ENCODE results near the gene ARFGEF3.
"Not testable (repeated sequence)": the region's sequence is repeated elsewhere in the genome, so short reads cannot be mapped to it uniquely, and the experiment has no call there.

Gene ARFGEF3

GRCh38 chr6:138212530-138212929, 50.8 kb downstream of the ARFGEF3 start:
- DNase-seq (ENCODE audit: low read depth in 3 of 3, low spot score in 1 of 3): not testable (repeated sequence)

GRCh38 chr6:138215093-138215782, 53.5 kb downstream of the ARFGEF3 start:
- no peak for DNase-seq (ENCODE audit: low read depth in 3 of 3, low spot score in 1 of 3)

DNA sequence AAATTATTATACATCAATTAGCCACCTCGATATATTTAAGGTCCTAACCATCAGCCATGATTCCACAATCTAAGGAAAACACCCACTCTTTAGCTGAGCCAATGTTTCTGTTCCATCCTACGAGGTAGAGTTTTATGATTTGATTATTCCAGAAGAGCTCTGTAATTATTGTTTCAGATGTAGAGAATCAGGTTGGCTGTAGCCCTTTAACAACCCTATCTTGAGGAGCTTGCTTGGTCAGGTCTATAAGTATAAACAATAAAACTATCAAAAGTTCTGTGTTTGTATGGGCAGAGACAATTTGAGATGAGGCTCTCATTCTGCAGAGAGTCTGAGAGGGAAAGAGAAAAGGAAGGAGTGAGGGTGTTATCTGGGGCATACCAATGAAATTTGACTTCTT, 56.7 kb downstream of the ARFGEF3 start, which contains the start of gene PBOV1:
TSS of gene PBOV1 (minus strand) at position 43 of the 400 bp plus-strand sequence. CDS start 96 bp downstream, outside the sequence.
- DNase-seq (ENCODE audit: low read depth in 3 of 3, low spot score in 1 of 3): no peak

DNA sequence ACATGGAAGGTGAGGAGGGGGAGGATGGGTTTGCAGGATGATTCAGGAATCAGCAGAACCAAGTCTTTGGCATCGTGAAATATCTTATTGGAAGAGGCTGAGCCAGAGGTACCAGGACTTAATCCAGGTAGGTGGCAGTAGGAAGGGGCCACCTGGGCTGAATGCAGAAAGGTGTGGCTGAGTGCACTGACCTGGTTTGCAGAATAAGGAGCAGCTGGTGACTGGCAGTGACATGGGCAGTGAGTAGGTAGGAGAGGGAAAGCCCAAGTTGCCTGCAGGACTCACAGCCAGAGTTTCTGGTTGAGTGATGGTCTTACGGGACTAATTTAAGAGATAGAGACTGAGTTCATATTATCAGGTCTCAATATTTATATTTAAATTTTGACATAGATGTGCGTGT, 57.7 kb downstream of the ARFGEF3 start:
- DNase-seq (ENCODE audit: low read depth in 3 of 3, low spot score in 1 of 3): no peak

DNA sequence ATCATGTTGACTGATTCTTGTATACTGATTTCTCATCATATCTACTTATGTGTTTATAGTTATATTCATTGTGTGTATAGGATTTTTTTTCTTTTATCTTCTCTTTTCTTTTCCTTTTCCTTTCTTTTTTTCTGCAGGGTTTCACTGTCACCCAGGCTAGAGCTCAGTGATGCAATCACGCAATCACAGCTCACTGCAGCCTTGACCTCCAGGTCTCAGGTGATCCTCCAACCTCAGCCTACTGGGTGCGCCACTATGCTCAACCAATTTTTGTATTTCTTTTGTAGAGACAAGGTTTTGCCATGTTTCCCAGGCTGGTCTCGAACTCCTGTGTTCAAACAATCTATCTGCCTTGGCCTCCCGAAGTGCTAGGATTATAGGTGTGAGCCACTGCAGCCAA, 58.2 kb downstream of the ARFGEF3 start:
- DNase-seq (ENCODE audit: low read depth in 3 of 3, low spot score in 1 of 3): no peak

DNA sequence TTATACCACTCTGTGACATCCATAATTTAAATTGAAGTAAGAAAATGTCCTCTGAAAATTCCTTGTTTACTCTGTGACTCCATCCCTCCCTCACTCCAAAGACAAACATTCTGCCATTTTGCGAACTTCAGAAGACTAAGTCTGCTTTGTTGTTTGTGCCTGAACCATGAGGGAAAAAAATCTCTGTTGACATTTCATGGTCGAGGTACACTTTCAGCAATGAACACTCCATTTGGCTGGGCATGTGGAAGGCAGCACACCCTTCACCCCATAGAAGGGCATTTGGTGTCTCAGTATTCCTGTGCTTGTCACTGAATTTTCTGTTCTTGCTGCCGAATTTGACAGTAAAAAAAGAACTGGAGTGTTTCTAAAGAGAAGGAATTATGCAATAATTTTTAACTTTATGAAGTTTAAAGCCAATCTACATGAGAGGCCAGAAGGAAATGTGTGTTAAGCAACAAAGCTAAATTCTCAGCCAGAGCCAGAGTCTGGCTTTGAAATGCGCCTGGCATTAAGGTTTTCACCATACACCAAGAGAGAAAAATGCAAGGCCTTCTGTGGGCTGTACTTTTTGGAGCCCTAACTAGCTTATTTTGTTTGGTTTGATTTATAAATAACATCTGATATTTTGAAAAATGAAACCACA, 61.3 kb downstream of the ARFGEF3 start:
- no peak for DNase-seq (ENCODE audit: low read depth in 3 of 3, low spot score in 1 of 3)

DNA sequence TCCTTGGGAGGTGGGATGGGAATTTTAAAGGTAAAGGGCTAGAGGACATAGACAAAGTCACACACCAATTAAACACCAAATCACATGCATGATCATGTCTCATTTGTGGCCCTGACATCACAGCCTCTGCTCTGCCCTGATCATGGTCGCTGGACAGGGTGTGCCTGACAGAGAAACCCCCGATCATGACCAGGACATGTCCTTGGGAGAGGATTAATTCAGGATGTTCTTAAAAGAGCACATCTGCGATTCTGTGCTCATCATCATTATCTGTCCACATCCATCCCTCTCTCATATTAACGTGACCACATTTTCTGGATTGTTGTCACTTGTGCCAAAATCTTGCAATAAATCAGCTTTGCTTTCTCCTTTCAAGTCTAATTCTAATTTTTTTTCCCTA, 64.2 kb downstream of the ARFGEF3 start:
- DNase-seq (ENCODE audit: low read depth in 3 of 3, low spot score in 1 of 3): no peak

DNA sequence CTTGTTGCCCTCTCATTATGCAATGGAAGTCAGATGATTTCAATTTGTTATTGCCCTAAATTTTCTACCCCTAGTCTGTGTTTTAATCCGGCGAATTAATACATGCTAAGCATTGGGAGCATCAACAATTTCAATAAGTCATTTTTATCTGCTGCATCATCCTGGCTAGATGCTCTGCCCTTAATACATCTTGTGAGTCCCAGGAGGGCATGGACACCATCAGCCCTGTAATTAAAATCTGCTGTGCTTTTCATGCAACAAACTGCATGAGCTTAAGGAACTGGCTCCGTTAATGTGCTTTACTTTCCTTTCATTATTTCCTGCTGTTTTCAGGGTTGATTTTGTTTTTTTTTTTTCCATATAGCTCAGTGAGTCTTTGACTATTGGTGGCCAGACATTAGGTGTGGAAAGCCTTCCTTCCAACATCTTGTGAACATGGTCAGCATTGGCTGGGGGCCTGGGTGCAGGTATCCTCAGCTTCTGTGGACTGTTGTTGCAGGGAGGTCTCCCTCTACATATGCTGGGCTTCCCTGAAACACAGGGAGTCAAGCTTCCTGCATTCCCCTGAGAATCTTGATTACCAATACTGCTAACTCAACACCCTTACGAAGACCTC, 65.1 kb downstream of the ARFGEF3 start:
- DNase-seq (ENCODE audit: low read depth in 3 of 3, low spot score in 1 of 3): no peak

- no peak for DNase-seq (ENCODE audit: low read depth in 3 of 3, low spot score in 1 of 3)
Observed at GRCh38 chr6:138227316-138227781, 65.6 kb downstream of the ARFGEF3 start.

DNA sequence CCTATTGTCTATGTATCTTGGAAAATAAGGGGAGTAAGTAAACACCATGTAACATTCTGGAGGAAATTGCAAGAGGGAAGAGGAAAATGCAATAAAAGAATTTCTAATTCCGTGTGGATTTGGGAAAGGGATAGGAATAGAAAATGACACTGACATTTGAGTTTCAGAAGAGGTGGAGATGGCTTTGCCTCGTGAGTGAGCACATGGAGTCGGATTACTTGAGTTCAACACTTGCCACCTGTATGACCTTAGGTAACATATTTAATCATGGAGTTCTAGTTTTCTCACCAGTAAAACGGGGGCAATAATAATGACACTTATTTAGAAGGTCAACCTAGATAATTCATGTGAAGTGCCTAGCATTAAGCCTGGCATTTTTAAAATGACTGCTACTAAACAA, 67.3 kb downstream of the ARFGEF3 start:
- no peak for DNase-seq (ENCODE audit: low read depth in 3 of 3, low spot score in 1 of 3)

GRCh38 chr6:138229663-138230179, 68.0 kb downstream of the ARFGEF3 start:
- DNase-seq (ENCODE audit: low read depth in 3 of 3, low spot score in 1 of 3): no peak

DNA sequence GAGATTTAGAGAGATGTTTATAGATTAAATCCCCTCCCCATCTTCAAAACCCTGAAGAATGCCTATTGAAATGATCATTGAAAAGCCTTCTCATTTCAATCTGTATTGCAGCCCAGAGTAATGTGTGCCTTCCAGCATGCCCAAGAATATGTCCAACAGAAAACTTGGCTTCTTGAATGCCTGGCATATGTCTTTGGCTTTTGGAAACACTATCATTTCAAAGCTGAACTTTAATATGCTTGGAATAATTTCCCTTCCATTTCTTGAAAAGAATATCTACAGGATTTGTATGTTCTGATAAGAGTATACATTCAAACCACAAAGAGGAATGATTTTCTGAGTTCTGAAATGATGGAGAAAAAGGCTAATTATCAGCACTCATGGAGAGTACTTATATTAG, 68.5 kb downstream of the ARFGEF3 start:
- no peak for DNase-seq (ENCODE audit: low read depth in 3 of 3, low spot score in 1 of 3)

DNA sequence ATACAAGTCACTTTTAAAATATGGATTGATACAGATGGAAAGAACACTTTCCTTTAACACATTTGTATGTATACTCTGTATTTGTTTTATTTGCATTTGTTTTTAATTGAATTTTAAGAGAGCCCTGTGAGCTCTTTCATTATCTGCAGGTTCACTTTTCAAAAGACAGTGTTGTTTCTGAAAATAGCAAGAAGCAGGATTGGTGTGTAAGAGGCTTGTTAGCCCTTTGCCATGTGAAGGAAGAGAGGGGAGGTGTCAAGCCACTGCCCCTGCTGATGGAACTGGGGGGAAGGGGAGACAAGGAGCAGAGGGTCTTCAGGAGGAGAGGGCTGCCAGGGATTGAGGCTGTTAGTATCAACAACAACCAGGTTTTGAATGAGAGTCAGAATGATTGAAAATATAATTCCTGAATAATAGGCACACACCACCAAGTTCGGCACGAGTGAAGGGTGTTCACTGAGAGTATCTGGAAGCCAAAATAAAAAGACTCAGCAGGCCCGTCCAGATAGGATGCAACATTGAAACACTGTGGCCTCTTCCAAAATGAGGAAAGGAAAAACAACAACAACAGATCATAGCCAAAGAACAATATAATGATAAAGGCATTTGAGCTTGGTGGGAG, 69.1 kb downstream of the ARFGEF3 start:
- no peak for DNase-seq (ENCODE audit: low read depth in 3 of 3, low spot score in 1 of 3)

DNA sequence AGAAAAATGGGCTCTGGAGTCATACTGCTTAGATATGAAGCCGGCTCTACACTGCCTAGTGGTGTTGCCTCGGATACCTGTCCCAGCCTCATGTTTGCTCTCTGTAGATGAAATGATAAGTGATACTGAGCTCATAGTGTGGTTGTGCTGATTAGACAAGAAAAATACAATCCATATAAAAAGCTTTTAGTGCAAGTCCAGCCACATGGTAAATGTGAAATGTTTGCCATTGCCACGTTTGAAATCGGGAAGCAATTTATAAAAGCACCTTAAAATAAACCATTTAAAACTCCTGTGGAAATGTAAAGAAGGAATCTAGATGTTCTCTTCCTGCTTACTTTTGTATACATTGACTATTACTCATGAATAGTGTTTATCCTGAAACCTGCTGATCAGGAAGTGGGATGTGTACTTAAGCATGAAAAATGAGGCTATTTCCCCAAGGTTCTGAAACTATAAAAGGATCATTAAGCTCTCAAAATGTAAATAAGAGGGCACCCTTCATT, 69.7 kb downstream of the ARFGEF3 start:
- no peak for DNase-seq (ENCODE audit: low read depth in 3 of 3, low spot score in 1 of 3)

- DNase-seq (ENCODE audit: low read depth in 3 of 3, low spot score in 1 of 3): no peak
Observed at GRCh38 chr6:138234363-138234762, 72.6 kb downstream of the ARFGEF3 start.

DNA sequence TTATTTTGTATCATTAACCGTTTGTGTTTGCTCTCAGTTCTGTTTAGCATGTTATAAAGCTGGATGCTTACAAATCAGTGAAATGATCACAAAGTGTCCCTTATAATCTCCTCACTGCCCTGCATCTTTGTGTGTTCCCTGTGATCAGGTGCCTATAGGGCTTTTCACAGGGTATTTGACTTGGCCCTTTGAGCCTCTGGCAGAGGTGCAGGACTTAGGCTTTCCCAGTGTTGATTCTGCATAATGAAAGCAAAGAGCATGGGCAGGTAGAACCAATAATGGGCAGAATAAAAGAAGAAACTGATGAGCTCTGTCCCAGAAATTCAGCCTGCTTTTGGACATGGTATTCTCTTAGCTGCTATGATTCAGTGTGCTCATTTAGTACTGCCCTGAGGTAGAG, 73.5 kb downstream of the ARFGEF3 start:
- no peak for DNase-seq (ENCODE audit: low read depth in 3 of 3, low spot score in 1 of 3)

GRCh38 chr6:138235693-138236092, 74.0 kb downstream of the ARFGEF3 start:
- DNase-seq (ENCODE audit: low read depth in 3 of 3, low spot score in 1 of 3): no peak

DNA sequence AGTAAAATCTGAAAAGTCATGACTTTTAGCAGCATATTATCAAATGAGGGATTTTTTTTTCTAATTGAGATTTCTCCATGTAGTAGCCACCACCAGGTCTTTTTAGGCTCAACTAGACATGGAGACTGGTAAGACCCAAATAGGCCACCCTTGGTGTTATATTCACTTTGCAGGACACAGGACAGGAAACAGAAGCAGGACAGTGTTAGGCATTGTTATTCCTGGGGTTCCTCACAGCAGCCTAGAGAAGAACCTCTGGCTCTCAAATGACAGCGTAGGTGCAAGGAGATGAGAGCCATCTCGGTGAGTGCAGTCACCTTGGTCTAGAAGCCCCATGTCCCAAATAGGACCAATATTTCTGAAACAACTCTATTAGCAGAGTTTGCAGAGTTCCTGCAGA, 75.7 kb downstream of the ARFGEF3 start:
- no peak for DNase-seq (ENCODE audit: low read depth in 3 of 3, low spot score in 1 of 3)

GRCh38 chr6:138238368-138238767, 76.6 kb downstream of the ARFGEF3 start:
- DNase-seq (ENCODE audit: low read depth in 3 of 3, low spot score in 1 of 3): no peak

DNA sequence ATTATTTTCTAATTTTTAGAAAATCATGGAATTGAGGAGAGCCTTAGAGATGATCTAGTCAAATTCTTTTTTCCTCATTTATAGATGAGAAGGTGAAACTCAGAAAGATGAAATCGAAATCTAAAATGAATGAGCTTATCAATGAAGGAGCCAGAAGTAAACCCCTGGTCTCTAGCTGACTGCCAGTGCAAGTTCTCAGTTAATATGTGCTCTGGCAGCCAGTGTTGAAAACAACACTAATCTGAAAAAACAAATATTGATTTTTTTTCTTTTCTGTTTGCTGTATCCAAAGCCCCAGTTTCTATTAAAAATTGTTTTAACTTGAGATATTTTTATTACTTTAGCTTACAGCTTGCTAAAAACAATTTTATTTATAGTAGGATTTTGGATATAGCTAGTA, 78.0 kb downstream of the ARFGEF3 start:
- no peak for DNase-seq (ENCODE audit: low read depth in 3 of 3, low spot score in 1 of 3)

GRCh38 chr6:138240476-138241245, 78.9 kb downstream of the ARFGEF3 start:
- DNase-seq (ENCODE audit: low read depth in 3 of 3, low spot score in 1 of 3): no peak

Data from stimulated activated CD4-positive, alpha-beta T cell treated with anti-CD3 and anti-CD28 coated beads, TNF-alpha, amount 100 ng/mL, for 1 hour (primary cell).